Measurements from ENCODE around the gene PSPH.

- TF ChIP-seq CTCF (optimal IDR thresholded peaks at IDR 0.05 in 1 of 3, IDR thresholded peaks at IDR 0.05 in 1 of 3, conservative IDR thresholded peaks at IDR 0.05 in 1 of 3; ENCODE audit: extremely low read depth in 1 of 3, insufficient read depth in 2 of 3, low read length in 3 of 3) (no peak), EZH2 (IDR thresholded peaks at IDR 0.05; ENCODE audit: low read length) (no peak)
Measured at GRCh38 chr7:55980266-55980665, 71.0 kb downstream of the PSPH start.

Measured in keratinocyte (primary cell).